GM12872 (cell line): ENCODE data around the gene NPRL2.

ENCODE experiments used
- TF ChIP-seq, protein P1 (sequence below): IDR thresholded peaks from 3 replicates; pipeline ENCODE4 v1.5.1; 2011; ENCODE audit warnings: low read depth, mild to moderate bottlenecking, low read length, moderate library complexity; ENCODE audit not compliant: insufficient read depth

The NPRL2 gene

GRCh38 chr3:50350527-50351322, at the start of gene NPRL2, which contains the start of gene CYB561D2:
Gene NPRL2 (minus strand): TSS chr3:50350775. CDS start chr3:50350652, 123 bp downstream.
Gene CYB561D2 (plus strand): TSS chr3:50350862. CDS start chr3:50351434, 572 bp downstream.
- TF ChIP-seq, protein P1, sequence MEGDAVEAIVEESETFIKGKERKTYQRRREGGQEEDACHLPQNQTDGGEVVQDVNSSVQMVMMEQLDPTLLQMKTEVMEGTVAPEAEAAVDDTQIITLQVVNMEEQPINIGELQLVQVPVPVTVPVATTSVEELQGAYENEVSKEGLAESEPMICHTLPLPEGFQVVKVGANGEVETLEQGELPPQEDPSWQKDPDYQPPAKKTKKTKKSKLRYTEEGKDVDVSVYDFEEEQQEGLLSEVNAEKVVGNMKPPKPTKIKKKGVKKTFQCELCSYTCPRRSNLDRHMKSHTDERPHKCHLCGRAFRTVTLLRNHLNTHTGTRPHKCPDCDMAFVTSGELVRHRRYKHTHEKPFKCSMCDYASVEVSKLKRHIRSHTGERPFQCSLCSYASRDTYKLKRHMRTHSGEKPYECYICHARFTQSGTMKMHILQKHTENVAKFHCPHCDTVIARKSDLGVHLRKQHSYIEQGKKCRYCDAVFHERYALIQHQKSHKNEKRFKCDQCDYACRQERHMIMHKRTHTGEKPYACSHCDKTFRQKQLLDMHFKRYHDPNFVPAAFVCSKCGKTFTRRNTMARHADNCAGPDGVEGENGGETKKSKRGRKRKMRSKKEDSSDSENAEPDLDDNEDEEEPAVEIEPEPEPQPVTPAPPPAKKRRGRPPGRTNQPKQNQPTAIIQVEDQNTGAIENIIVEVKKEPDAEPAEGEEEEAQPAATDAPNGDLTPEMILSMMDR = no peak

- TF ChIP-seq, protein P1 = no peak
These were observed 45.9 kb upstream of the NPRL2 start for GRCh38 chr3:50396502-50396901.

- TF ChIP-seq, protein P1 = no peak
These were observed 44.7 kb upstream of the NPRL2 start for GRCh38 chr3:50395070-50395860.

- TF ChIP-seq, protein P1 = no peak
These were observed 42.5 kb upstream of the NPRL2 start for GRCh38 chr3:50393061-50393460.

GRCh38 chr3:50392101-50392715, 41.6 kb upstream of the NPRL2 start:
- TF ChIP-seq, protein P1 = no peak

- TF ChIP-seq, protein P1 = no peak
These were observed 40.1 kb upstream of the NPRL2 start for GRCh38 chr3:50390508-50391224.

- TF ChIP-seq, protein P1 = no peak
These were observed 38.8 kb upstream of the NPRL2 start for GRCh38 chr3:50389414-50389767.
